GM06990 (cell line): Measurements from ENCODE around the gene MAGEC3.

ENCODE experiments used
- DNase-seq: peaks from one replicate; pipeline ENCODE4 v3.0.0-alpha.2; 2011; ENCODE audit not compliant: insufficient read length; ENCODE audit errors: extremely low read depth
- H3K27me3 ChIP-seq: replicated peaks from 2 replicates; pipeline ENCODE4 v1.6.0; 2011; ENCODE audit warnings: low read length; ENCODE audit not compliant: control insufficient read depth, insufficient read depth
- H3K36me3 ChIP-seq: 2 replicates; pipeline ENCODE4 v1.5.1; 2011; ENCODE audit warnings: low read length; ENCODE audit not compliant: control insufficient read depth, insufficient read depth
- H3K4me3 ChIP-seq: replicated peaks from 2 replicates; pipeline ENCODE4 v1.5.1; 2011; ENCODE audit warnings: low read depth, mild to moderate bottlenecking, control low read depth, low read length
- CTCF ChIP-seq: IDR thresholded peaks from 2 replicates; pipeline ENCODE4 v1.5.1; 2011; ENCODE audit warnings: low read length, control low read depth, mild to moderate bottlenecking, inconsistent platforms; ENCODE audit not compliant: insufficient read depth, poor library complexity, severe bottlenecking

Gene MAGEC3

GRCh38 chrX:141947350-141947749, 109.2 kb downstream of the MAGEC3 start:
- no peak for DNase-seq
- no peak for TF ChIP-seq CTCF
- H3K27me3 ChIP-seq, result no peaks in the 10 kb centered on the region
- H3K36me3 ChIP-seq, result no peaks in the 10 kb centered on the region
- no peak overlapping the region for H3K4me3 ChIP-seq
